HepG2 (cell line): ENCODE data around the gene CACNA1F. TPM values are rescaled to one million over a fixed set of nuclear protein-coding genes. Genes with fewer than 3 reads are reported as not detected.

Experiments
- CREB1 ChIP-seq, 2 experiments: fragments of 450-650 bp in 1 of 2; IDR thresholded peaks; 2 replicates each; pipeline ENCODE4 v1.6.1; 2016 to 2017; ENCODE audit warnings: control low read depth in 1 of 2, mild to moderate bottlenecking in 1 of 2, missing compliant biosample characterization in 1 of 2, missing genetic modification characterization in 1 of 2
- HNF4A ChIP-seq: sonication (generic); formaldehyde crosslinking; IDR thresholded peaks from 2 replicates; pipeline ENCODE4 v1.4.0; 2020; ENCODE audit warnings: missing genetic modification reagents
- KAT8 ChIP-seq: IDR thresholded peaks from 2 replicates; pipeline ENCODE4 v1.6.1; 2016; ENCODE audit warnings: missing genetic modification reagents, missing compliant biosample characterization
- KMT2B ChIP-seq: IDR thresholded peaks from 2 replicates; pipeline ENCODE4 v1.6.1; 2016; ENCODE audit warnings: missing genetic modification reagents, missing compliant biosample characterization
- MYC ChIP-seq: sonication (generic); formaldehyde crosslinking; IDR thresholded peaks from 2 replicates; pipeline ENCODE4 v1.9.0; 2021; ENCODE audit warnings: missing genetic modification reagents, borderline replicate concordance
- NCOA2 ChIP-seq: sonication (generic); formaldehyde crosslinking; IDR thresholded peaks from 2 replicates; pipeline ENCODE4 v1.8.0; 2022; ENCODE audit warnings: inconsistent platforms
- NFIB ChIP-seq: sonication (generic); formaldehyde crosslinking; IDR thresholded peaks from 2 replicates; pipeline ENCODE4 v1.9.0; 2021; ENCODE audit warnings: missing genetic modification reagents, mild to moderate bottlenecking, borderline replicate concordance
- PHF8 ChIP-seq: sonication (generic); formaldehyde crosslinking; IDR thresholded peaks from 2 replicates; pipeline ENCODE4 v1.5.0; 2020; ENCODE audit warnings: missing genetic modification reagents
- POGZ ChIP-seq: sonication (generic); formaldehyde crosslinking; IDR thresholded peaks from 2 replicates; pipeline ENCODE4 v1.4.0; 2020; ENCODE audit warnings: mild to moderate bottlenecking, missing genetic modification reagents
- POLR2AphosphoS5 ChIP-seq: IDR thresholded peaks from 2 replicates; pipeline ENCODE4 v1.6.1; 2012; ENCODE audit warnings: low read depth, low read length
- RFX5 ChIP-seq: IDR thresholded peaks from 2 replicates; pipeline ENCODE4 v1.6.1; 2011; ENCODE audit warnings: low read depth, low read length, improper control_type of control experiment
- SAP130 ChIP-seq: IDR thresholded peaks from 2 replicates; pipeline ENCODE4 v1.6.1; 2016; ENCODE audit warnings: low read depth
- THAP11 ChIP-seq: IDR thresholded peaks from 2 replicates; pipeline ENCODE4 v1.6.1; 2016; ENCODE audit warnings: missing biosample characterization, missing genetic modification reagents
- ZFX ChIP-seq: sonication (generic); formaldehyde crosslinking; IDR thresholded peaks from 2 replicates; pipeline ENCODE4 v1.4.0; 2020; ENCODE audit warnings: mild to moderate bottlenecking, low read depth, missing genetic modification reagents, moderate library complexity
- ZMYM4 ChIP-seq: sonication (generic); formaldehyde crosslinking; IDR thresholded peaks from 2 replicates; pipeline ENCODE4 v1.8.1; 2023; ENCODE audit warnings: mild to moderate bottlenecking, missing genetic modification reagents
- ZNF33B ChIP-seq: sonication (generic); formaldehyde crosslinking; IDR thresholded peaks from 2 replicates; pipeline ENCODE4 v1.5.1; 2020; ENCODE audit warnings: mild to moderate bottlenecking, missing genetic modification reagents
- polyA plus RNA-seq, 8 experiments: library from polyadenylated mRNA; depleted of rRNA in 3 of 8; stranded (reverse) in 7 of 8; unstranded in 1 of 8; fragments of >200 nt; fragmentation: Illumina TruSeq in 4 of 8; extraction: Trizol in 4 of 8; gene quantifications; 2 replicates each; pipeline versions ENCODE4 v1.2.1 to v1.2.3, GENCODE V29; 2011 to 2016; ENCODE audit warnings: low read depth in 4 of 8, missing spikeins in 1 of 8, mixed read lengths in 1 of 8; ENCODE audit not compliant: insufficient read depth in 1 of 8
- total RNA-seq, 5 experiments: library from RNA; depleted of rRNA; stranded (reverse); fragments of >200 nt; fragmentation: Illumina TruSeq; extraction: Trizol; gene quantifications; 2 replicates each; pipeline ENCODE4 v1.2.3, GENCODE V29; 2016; ENCODE audit warnings: low read depth in 1 of 5
- TF ChIP-seq, protein P1 (sequence below): sonication (generic); formaldehyde crosslinking; IDR thresholded peaks from 2 replicates; pipeline ENCODE4 v1.4.0; 2020; ENCODE audit warnings: missing genetic modification reagents
- TF ChIP-seq, protein P2 (sequence below): sonication (generic); formaldehyde crosslinking; IDR thresholded peaks from 2 replicates; pipeline ENCODE4 v1.5.0; 2020; ENCODE audit warnings: mild to moderate bottlenecking, missing genetic modification reagents
- TF ChIP-seq, protein P3 (sequence below): IDR thresholded peaks from 2 replicates; pipeline ENCODE4 v1.6.1; 2012; ENCODE audit warnings: inconsistent platforms
- TF ChIP-seq, protein P4 (sequence below): sonication (generic); formaldehyde crosslinking; IDR thresholded peaks from 2 replicates; pipeline ENCODE4; 2020; ENCODE audit warnings: missing genetic modification reagents, mild to moderate bottlenecking, borderline replicate concordance

The CACNA1F gene
- total and polyA plus RNA-seq, 2 of the 13 experiments (the other 11 are each of a cell fraction or from before 2014, with no cell fraction given): 0.03 TPM; not detected in 1

DNA sequence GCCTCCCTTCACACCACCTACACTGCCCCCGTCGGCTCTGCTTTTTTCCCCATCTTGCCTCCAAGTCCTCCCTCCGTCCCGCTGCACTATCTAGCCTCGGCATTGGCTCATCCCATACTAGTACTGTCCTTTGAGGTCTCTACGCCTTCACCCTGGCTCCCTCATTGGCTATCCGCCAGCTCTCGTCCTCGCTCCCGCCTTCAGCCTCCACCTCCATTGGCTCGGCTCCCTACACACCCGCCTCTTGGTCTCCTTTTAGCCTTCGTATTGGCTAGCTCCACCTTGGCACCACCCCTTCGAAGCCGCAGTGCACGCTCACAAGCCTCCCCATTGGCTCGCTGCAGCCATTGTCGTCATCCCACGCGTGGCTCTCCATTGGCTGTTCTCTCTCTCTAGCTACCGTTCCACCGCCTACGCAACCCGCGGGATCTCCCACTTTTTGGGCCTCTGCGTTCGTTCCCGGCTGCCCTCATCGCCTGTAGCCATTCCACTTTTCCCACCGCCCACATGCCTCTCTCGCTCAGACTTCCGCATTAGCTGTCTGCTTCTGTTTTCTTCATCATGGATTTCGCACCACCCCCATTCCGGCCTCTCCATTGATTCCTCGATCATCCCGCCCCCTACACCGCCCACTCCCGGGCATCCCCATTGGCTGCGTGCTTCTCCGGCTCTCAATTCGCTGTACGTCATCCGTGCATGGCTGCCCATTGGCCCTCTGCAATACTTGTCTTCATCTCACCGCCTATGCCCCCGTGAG lies 36.0 kb upstream of the CACNA1F start (continued):
- TF ChIP-seq KMT2B (CRISPR knock-in tag): peak; percentile 30; the same call in 1 of the 2 replicates
- TF ChIP-seq THAP11 (CRISPR knock-in tag): peak; percentile 40; the same call in 1 of the 2 replicates
- peak; percentile 39; the same call in 1 of the 2 replicates for TF ChIP-seq ZMYM4 (CRISPR knock-in tag)
- TF ChIP-seq ZFX (CRISPR knock-in tag): peak; percentile 46; the same call in 1 of the 2 replicates
- TF ChIP-seq CREB1 (IDR thresholded peaks at IDR 0.05): peak; percentile 90
- TF ChIP-seq CREB1 (CRISPR knock-in tag; IDR thresholded peaks at IDR 0.05): peak; percentile 95
- no peak for TF ChIP-seq NFIB (CRISPR knock-in tag)
- TF ChIP-seq, protein P1, sequence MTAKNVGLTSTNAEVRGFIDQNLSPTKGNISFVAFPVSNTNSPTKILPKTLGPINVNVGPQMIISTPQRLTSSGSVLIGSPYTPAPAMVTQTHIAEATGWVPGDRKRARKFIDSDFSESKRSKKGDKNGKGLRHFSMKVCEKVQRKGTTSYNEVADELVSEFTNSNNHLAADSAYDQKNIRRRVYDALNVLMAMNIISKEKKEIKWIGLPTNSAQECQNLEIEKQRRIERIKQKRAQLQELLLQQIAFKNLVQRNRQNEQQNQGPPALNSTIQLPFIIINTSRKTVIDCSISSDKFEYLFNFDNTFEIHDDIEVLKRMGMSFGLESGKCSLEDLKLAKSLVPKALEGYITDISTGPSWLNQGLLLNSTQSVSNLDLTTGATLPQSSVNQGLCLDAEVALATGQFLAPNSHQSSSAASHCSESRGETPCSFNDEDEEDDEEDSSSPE (CRISPR knock-in tag): peak; percentile 57
- TF ChIP-seq NCOA2 (CRISPR knock-in tag): 0 out of 2 replicates have a peak, but pooled peaks have one; percentile 2
- TF ChIP-seq SAP130: peak; percentile 11; the same call in 1 of the 2 replicates
- TF ChIP-seq, protein P2, sequence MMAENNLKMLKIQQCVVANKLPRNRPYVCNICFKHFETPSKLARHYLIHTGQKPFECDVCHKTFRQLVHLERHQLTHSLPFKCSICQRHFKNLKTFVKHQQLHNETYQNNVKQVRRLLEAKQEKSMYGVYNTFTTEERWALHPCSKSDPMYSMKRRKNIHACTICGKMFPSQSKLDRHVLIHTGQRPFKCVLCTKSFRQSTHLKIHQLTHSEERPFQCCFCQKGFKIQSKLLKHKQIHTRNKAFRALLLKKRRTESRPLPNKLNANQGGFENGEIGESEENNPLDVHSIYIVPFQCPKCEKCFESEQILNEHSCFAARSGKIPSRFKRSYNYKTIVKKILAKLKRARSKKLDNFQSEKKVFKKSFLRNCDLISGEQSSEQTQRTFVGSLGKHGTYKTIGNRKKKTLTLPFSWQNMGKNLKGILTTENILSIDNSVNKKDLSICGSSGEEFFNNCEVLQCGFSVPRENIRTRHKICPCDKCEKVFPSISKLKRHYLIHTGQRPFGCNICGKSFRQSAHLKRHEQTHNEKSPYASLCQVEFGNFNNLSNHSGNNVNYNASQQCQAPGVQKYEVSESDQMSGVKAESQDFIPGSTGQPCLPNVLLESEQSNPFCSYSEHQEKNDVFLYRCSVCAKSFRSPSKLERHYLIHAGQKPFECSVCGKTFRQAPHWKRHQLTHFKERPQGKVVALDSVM (CRISPR knock-in tag): no peak
- peak; percentile 72 for TF ChIP-seq POLR2AphosphoS5
- TF ChIP-seq RFX5: peak; percentile 15; the same call in 1 of the 2 replicates
- 0 out of 2 replicates have a peak, but pooled peaks have one; percentile 5 for TF ChIP-seq MYC
- TF ChIP-seq PHF8 (CRISPR knock-in tag): 0 out of 2 replicates have a peak, but pooled peaks have one; percentile 27
- TF ChIP-seq, protein P3, sequence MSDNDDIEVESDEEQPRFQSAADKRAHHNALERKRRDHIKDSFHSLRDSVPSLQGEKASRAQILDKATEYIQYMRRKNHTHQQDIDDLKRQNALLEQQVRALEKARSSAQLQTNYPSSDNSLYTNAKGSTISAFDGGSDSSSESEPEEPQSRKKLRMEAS: peak; percentile 34; the same call in 1 of the 2 replicates
- TF ChIP-seq POGZ: peak; percentile 56
- TF ChIP-seq HNF4A: no peak
- TF ChIP-seq ZNF33B (CRISPR knock-in tag): no peak
- peak; percentile 17; the same call in 1 of the 2 replicates for TF ChIP-seq KAT8 (CRISPR knock-in tag)
- TF ChIP-seq, protein P4, sequence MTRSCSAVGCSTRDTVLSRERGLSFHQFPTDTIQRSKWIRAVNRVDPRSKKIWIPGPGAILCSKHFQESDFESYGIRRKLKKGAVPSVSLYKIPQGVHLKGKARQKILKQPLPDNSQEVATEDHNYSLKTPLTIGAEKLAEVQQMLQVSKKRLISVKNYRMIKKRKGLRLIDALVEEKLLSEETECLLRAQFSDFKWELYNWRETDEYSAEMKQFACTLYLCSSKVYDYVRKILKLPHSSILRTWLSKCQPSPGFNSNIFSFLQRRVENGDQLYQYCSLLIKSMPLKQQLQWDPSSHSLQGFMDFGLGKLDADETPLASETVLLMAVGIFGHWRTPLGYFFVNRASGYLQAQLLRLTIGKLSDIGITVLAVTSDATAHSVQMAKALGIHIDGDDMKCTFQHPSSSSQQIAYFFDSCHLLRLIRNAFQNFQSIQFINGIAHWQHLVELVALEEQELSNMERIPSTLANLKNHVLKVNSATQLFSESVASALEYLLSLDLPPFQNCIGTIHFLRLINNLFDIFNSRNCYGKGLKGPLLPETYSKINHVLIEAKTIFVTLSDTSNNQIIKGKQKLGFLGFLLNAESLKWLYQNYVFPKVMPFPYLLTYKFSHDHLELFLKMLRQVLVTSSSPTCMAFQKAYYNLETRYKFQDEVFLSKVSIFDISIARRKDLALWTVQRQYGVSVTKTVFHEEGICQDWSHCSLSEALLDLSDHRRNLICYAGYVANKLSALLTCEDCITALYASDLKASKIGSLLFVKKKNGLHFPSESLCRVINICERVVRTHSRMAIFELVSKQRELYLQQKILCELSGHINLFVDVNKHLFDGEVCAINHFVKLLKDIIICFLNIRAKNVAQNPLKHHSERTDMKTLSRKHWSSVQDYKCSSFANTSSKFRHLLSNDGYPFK (CRISPR knock-in tag): 0 out of 2 replicates have a peak, but pooled peaks have one; percentile 26
